A549 (cell line): Measurements from ENCODE around the gene MAML1. TPM values are rescaled to one million over a fixed set of nuclear protein-coding genes. Genes with fewer than 3 reads are reported as not detected.

ENCODE experiments used
- ATAC-seq, 2 experiments: fragments of 200-7000 bp in 1 of 2; fragments of >200 bp in 1 of 2; cut with Nextera tagmentation in 1 of 2; cut with Tn5 transposase in 1 of 2; 3 replicates each; pipeline versions ENCODE4 v1.8.0 to v1.9.1; 2018 to 2020; ENCODE audit warnings: mild to moderate bottlenecking in 1 of 2, moderate library complexity in 1 of 2
- CTCF ChIA-PET: fragments of 300-600 bp; sonication (Branson Sonifier 250); formaldehyde crosslinking; extraction: SDS; loops from one replicate; lab custom pipeline; 2021; ENCODE audit warnings: antibody characterized with exemption, inconsistent platforms; lab: Yijun Ruan, JAX
- POLR2A ChIA-PET: fragments of 350-600 bp; formaldehyde crosslinking; extraction: SDS; loops from one replicate; lab custom pipeline; 2021; ENCODE audit warnings: antibody characterized with exemption, inconsistent platforms; lab: Yijun Ruan, JAX
- DNase-seq, 2 experiments: peaks; one replicate each; pipeline versions ENCODE4 v3.0.0 to v3.0.0-alpha.2; 2011 to 2016; ENCODE audit warnings: low read depth in 1 of 2, low spot score in 1 of 2
- FAIRE-seq: peaks from 2 replicates; lab custom pipeline; 2011; peaks lifted over from hg19 to GRCh38; lab: Jason Lieb, UNC
- H3K27ac ChIP-seq, 2 experiments: fragments of >200 bp; sonication (Bioruptor Twin); formaldehyde crosslinking; 3 replicates each; pipeline ENCODE4 v1.5.1; 2016 to 2017
- H3K4me1 ChIP-seq: fragments of >200 bp; sonication (Bioruptor Twin); formaldehyde crosslinking; 3 replicates; pipeline ENCODE4 v1.6.1; 2016
- H3K4me2 ChIP-seq: fragments of >200 bp; sonication (Bioruptor Twin); formaldehyde crosslinking; 3 replicates; pipeline ENCODE4 v1.6.1; 2016
- H3K4me3 ChIP-seq: fragments of >200 bp; sonication (Bioruptor Twin); formaldehyde crosslinking; 3 replicates; pipeline ENCODE4 v1.5.1; 2016
- H3K9me3 ChIP-seq: fragments of >200 bp; sonication (Bioruptor Twin); formaldehyde crosslinking; 3 replicates; pipeline ENCODE4 v1.6.1; 2016
- BHLHE40 ChIP-seq: IDR thresholded peaks from 2 replicates; pipeline ENCODE4 v1.6.1; 2012; ENCODE audit warnings: low read depth, low read length, inconsistent platforms
- CEBPB ChIP-seq, 2 experiments: fragments of >200 bp in 1 of 2; sonication (Bioruptor Twin) in 1 of 2; formaldehyde crosslinking in 1 of 2; IDR thresholded peaks; 2 replicates each; pipeline ENCODE4 v1.6.1; 2012 to 2016
- CHD4 ChIP-seq: fragments of 200-600 bp; sonication (generic); IDR thresholded peaks from 2 replicates; pipeline ENCODE4 v1.6.1; 2016; ENCODE audit warnings: antibody characterized with exemption, mild to moderate bottlenecking, borderline replicate concordance
- CTCF ChIP-seq: fragments of >200 bp; sonication (Bioruptor Twin); formaldehyde crosslinking; IDR thresholded peaks from 3 replicates; pipeline ENCODE4 v1.5.1; 2016
- EHF ChIP-seq: fragments of 250-450 bp; sonication (Bioruptor Pico); IDR thresholded peaks from 2 replicates; pipeline ENCODE4 v1.5.0; 2020; ENCODE audit warnings: mild to moderate bottlenecking
- FOXS1 ChIP-seq: fragments of 250-450 bp; sonication (Bioruptor Pico); IDR thresholded peaks from 2 replicates; pipeline ENCODE4 v1.5.0; 2020; ENCODE audit warnings: mild to moderate bottlenecking, moderate library complexity
- HES2 ChIP-seq: fragments of >200 bp; sonication (Bioruptor Twin); formaldehyde crosslinking; IDR thresholded peaks from 2 replicates; pipeline ENCODE4 v1.6.1; 2016
- JUN ChIP-seq, 2 experiments: fragments of >200 bp; sonication (Bioruptor Twin); formaldehyde crosslinking; IDR thresholded peaks; 2 replicates in 1 of 2; 3 replicates in 1 of 2; pipeline ENCODE4 v1.6.1; 2016 to 2017
- KDM5A ChIP-seq: fragments of 200-600 bp; sonication (generic); IDR thresholded peaks from 2 replicates; pipeline ENCODE4 v1.6.1; 2016; ENCODE audit warnings: antibody characterized with exemption, mild to moderate bottlenecking
- MAZ ChIP-seq: fragments of 150-350 bp; IDR thresholded peaks from 2 replicates; pipeline ENCODE4 v1.6.1; 2014; ENCODE audit warnings: antibody characterized with exemption, low read depth, low read length, borderline replicate concordance
- POLR2AphosphoS2 ChIP-seq: conservative IDR thresholded peaks from 2 replicates; pipeline ENCODE4 v1.6.1; 2012; ENCODE audit warnings: low read length, improper control_type of control experiment, inconsistent platforms
- RAD21 ChIP-seq, 2 experiments: fragments of >200 bp in 1 of 2; sonication (Bioruptor Twin) in 1 of 2; formaldehyde crosslinking in 1 of 2; IDR thresholded peaks in 1 of 2; conservative IDR thresholded peaks in 1 of 2; 2 replicates in 1 of 2; 3 replicates in 1 of 2; pipeline ENCODE4 v1.6.1; 2012 to 2018; ENCODE audit warnings: inconsistent platforms in 1 of 2
- SMC3 ChIP-seq: fragments of >200 bp; sonication (Bioruptor Twin); formaldehyde crosslinking; IDR thresholded peaks from 3 replicates; pipeline ENCODE4 v1.6.1; 2018; ENCODE audit warnings: inconsistent platforms
- TP53 ChIP-seq: fragments of 250-450 bp; sonication (Bioruptor Pico); IDR thresholded peaks from 2 replicates; pipeline ENCODE4 v1.5.0; 2021; ENCODE audit warnings: mild to moderate bottlenecking, moderate library complexity
- ZC3H11A ChIP-seq: fragments of 450-650 bp; IDR thresholded peaks from 2 replicates; pipeline ENCODE4 v1.6.1; 2014; ENCODE audit warnings: antibody characterized with exemption, mild to moderate bottlenecking
- WGBS: methylation state at CpG from one replicate; pipeline ENCODE4 v1.1.6; 2017; ENCODE audit errors: missing lambda C conversion rate; 5-methylcytosine and 5-hydroxymethylcytosine counted together
- polyA plus RNA-seq, 4 experiments: library from polyadenylated mRNA; depleted of rRNA in 3 of 4; stranded (reverse); fragments of >200 nt; fragmentation: RNase III in 1 of 4; extraction: RNeasy Plus Mini Kit Qiagen cat#74134 plus additional on column Dnase treatment in 1 of 4; gene quantifications; 2 replicates in 3 of 4; 3 replicates in 1 of 4; pipeline ENCODE4 v1.2.3, GENCODE V29; 2011 to 2017

Gene MAML1
- polyA plus RNA-seq, 2 of the 4 experiments (the other 2 are of a cell fraction): 6.9 to 12.0 TPM

- DNase-seq: peak; percentile 76 to 80
- peak overlapping the region in 1 of 2 experiments; percentile 59; a peak in 2 of 6 replicates for H3K27ac ChIP-seq
- no peak overlapping the region for H3K4me3 ChIP-seq
- H3K9me3 ChIP-seq: no peaks in the 10 kb centered on the region
- CTCF ChIA-PET: interaction anchor here (0.6 to 5.4 kb wide), 40 partner anchors 8 to 1526 kb away, joined by 3 to 55 read pairs (median 6); partner anchors contain the start of genes CBY3, LTC4S, MAML1 and SQSTM1
- peak overlapping the region; percentile 24 for H3K4me2 ChIP-seq
- TF ChIP-seq RAD21 (conservative IDR thresholded peaks at IDR 0.05 in 1 of 2, IDR thresholded peaks at IDR 0.05 in 1 of 2): peak; percentile 77 to 78
- no peak for TF ChIP-seq BHLHE40
- peak; percentile 51; the same call in 2 of the 3 replicates for TF ChIP-seq SMC3
- TF ChIP-seq HES2: no peak
- TF ChIP-seq MAZ: no peak
- TF ChIP-seq JUN (IDR thresholded peaks at IDR 0.05): no peak
- TF ChIP-seq CTCF: peak; percentile 93
- peak; percentile 89 to 94 for ATAC-seq
- FAIRE-seq: no peak
- 34% methylated on average over 10 of the region's 10 CpGs for WGBS
- H3K4me1 ChIP-seq: peaks cover 42% of the 10 kb centered on the region
- POLR2A ChIA-PET: interaction anchor here (1.0 kb wide), 1 partner anchor 33 kb away, joined by 6 read pairs; no protein-coding TSS in a partner anchor
Observed at GRCh38 chr5:179763215-179763945, 30.8 kb downstream of the MAML1 start.

- ATAC-seq (no peak), FAIRE-seq (no peak), DNase-seq (no peak)
- Histone ChIP-seq H3K4me1 (peaks cover 42% of the 10 kb centered on the region), H3K27ac (0 out of 6 replicates have a peak overlapping the region, but pooled peaks of 1 of the 2 experiments have one; percentile 59), H3K4me2 (no peak overlapping the region), H3K4me3 (no peak overlapping the region), H3K9me3 (no peaks in the 10 kb centered on the region)
- CTCF ChIA-PET: interaction anchor here (0.7 to 5.4 kb wide), 20 partner anchors 9 to 328 kb away, joined by 3 to 55 read pairs (median 10); partner anchors contain the start of genes CBY3, LTC4S and MAML1
- WGBS: 80% methylated on average over 8 of the region's 8 CpGs
- POLR2A ChIA-PET: no interaction called here
- TF ChIP-seq CEBPB (IDR thresholded peaks at IDR 0.05) (no peak), RAD21 (conservative IDR thresholded peaks at IDR 0.05 in 1 of 2, IDR thresholded peaks at IDR 0.05 in 1 of 2) (no peak), HES2 (no peak), KDM5A (no peak)
Observed at GRCh38 chr5:179764056-179764455, 31.4 kb downstream of the MAML1 start.

GRCh38 chr5:179765400-179765799 is 32.8 kb downstream of the MAML1 start:
- H3K4me3 ChIP-seq: no peak overlapping the region
- WGBS: 60% methylated on average over 13 of the region's 13 CpGs
- H3K27ac ChIP-seq: peak overlapping the region; percentile 30 to 74; a peak in 4 of 6 replicates
- FAIRE-seq (no peak), ATAC-seq (peak in 1 of 2 experiments; percentile 23; a peak in 2 of 6 replicates), DNase-seq (peak in 1 of 2 experiments; percentile 23)
- H3K4me1 ChIP-seq: peaks cover 42% of the 10 kb centered on the region
- peak overlapping the region; percentile 32; the same call in 1 of the 3 replicates for H3K4me2 ChIP-seq
- ChIA-PET POLR2A (no interaction called here), CTCF (interaction anchor here (0.6 to 5.5 kb wide), 6 partner anchors 10 to 36 kb away, joined by 3 to 48 read pairs (median 14); partner anchors contain the start of gene LTC4S)
- H3K9me3 ChIP-seq: no peaks in the 10 kb centered on the region
- TF ChIP-seq TP53 (CRISPR knock-in tag) (no peak), CHD4 (no peak), FOXS1 (CRISPR knock-in tag) (no peak), CEBPB (IDR thresholded peaks at IDR 0.05) (no peak), POLR2AphosphoS2 (no peak), EHF (no peak), ZC3H11A (no peak)
